ENCODE results near the gene ACACA.

- TF ChIP-seq, protein P1, sequence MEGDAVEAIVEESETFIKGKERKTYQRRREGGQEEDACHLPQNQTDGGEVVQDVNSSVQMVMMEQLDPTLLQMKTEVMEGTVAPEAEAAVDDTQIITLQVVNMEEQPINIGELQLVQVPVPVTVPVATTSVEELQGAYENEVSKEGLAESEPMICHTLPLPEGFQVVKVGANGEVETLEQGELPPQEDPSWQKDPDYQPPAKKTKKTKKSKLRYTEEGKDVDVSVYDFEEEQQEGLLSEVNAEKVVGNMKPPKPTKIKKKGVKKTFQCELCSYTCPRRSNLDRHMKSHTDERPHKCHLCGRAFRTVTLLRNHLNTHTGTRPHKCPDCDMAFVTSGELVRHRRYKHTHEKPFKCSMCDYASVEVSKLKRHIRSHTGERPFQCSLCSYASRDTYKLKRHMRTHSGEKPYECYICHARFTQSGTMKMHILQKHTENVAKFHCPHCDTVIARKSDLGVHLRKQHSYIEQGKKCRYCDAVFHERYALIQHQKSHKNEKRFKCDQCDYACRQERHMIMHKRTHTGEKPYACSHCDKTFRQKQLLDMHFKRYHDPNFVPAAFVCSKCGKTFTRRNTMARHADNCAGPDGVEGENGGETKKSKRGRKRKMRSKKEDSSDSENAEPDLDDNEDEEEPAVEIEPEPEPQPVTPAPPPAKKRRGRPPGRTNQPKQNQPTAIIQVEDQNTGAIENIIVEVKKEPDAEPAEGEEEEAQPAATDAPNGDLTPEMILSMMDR (IDR thresholded peaks at IDR 0.05): no peak
- TF ChIP-seq EZH2 (IDR thresholded peaks at IDR 0.05; ENCODE audit: borderline replicate concordance, insufficient read depth, low read depth, low read length, poor library complexity, severe bottlenecking): no peak
These were observed 288.1 kb downstream of the ACACA start for GRCh38 chr17:37118366-37119137.

Measured in B cell (primary cell).